C4-2B (cell line): ENCODE results near the gene INS.

Source experiments
- ZFX ChIP-seq: fragments of 450-650 bp; IDR thresholded peaks from 2 replicates; pipeline ENCODE4 v1.6.1; 2017
- TF ChIP-seq, protein P1 (sequence below): fragments of 450-650 bp; conservative IDR thresholded peaks from 2 replicates; pipeline ENCODE4 v1.5.1; 2017; ENCODE audit warnings: mild to moderate bottlenecking

DNA sequence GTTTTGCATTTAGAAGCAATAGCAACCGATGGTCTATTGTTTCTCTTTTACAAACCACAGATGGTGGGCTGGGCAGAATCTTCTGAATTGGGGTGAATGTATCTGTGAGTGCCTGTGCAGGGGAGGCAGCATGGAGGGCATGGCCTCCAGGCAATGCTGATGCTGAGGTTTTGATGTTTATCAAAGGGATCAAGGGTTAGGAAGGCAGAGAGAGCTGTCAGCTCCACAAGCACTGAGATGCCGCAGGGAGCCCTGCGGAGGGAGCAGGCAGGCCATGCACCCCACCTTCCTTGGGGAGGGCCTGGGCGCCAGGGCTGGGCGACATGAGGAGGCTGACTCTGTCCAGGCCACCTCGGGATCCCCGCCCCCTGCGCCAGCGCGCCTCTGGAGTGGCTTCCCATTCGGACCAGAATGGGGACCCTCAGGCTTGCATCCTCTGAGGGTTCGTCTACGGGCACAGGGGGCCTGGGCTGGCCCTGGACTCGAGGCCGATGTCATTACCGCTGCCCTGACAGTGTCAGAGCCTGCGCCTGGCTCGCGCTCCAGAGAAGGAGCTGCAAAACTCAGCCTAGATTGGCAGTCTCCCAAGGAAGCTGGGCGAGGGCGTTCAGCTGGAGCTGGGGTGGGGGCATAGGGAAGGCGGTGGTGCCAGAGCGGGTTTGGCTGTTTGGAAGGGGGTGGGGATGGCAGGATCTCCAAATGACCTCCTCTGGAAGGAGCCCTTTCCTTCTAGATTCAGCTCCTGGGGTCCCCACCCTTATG, 24.5 kb upstream of the INS start:
- TF ChIP-seq, protein P1, sequence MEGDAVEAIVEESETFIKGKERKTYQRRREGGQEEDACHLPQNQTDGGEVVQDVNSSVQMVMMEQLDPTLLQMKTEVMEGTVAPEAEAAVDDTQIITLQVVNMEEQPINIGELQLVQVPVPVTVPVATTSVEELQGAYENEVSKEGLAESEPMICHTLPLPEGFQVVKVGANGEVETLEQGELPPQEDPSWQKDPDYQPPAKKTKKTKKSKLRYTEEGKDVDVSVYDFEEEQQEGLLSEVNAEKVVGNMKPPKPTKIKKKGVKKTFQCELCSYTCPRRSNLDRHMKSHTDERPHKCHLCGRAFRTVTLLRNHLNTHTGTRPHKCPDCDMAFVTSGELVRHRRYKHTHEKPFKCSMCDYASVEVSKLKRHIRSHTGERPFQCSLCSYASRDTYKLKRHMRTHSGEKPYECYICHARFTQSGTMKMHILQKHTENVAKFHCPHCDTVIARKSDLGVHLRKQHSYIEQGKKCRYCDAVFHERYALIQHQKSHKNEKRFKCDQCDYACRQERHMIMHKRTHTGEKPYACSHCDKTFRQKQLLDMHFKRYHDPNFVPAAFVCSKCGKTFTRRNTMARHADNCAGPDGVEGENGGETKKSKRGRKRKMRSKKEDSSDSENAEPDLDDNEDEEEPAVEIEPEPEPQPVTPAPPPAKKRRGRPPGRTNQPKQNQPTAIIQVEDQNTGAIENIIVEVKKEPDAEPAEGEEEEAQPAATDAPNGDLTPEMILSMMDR: no peak
- no peak for TF ChIP-seq ZFX
